ENCODE results near the gene STYXL2. TPM values are rescaled to one million over a fixed set of nuclear protein-coding genes. Genes with fewer than 3 reads are reported as not detected.

STYXL2 gene
- polyA plus RNA-seq, 1 donor (not counting 4 experiments of a cell fraction or from before 2014, with no cell fraction given): not detected

DNA sequence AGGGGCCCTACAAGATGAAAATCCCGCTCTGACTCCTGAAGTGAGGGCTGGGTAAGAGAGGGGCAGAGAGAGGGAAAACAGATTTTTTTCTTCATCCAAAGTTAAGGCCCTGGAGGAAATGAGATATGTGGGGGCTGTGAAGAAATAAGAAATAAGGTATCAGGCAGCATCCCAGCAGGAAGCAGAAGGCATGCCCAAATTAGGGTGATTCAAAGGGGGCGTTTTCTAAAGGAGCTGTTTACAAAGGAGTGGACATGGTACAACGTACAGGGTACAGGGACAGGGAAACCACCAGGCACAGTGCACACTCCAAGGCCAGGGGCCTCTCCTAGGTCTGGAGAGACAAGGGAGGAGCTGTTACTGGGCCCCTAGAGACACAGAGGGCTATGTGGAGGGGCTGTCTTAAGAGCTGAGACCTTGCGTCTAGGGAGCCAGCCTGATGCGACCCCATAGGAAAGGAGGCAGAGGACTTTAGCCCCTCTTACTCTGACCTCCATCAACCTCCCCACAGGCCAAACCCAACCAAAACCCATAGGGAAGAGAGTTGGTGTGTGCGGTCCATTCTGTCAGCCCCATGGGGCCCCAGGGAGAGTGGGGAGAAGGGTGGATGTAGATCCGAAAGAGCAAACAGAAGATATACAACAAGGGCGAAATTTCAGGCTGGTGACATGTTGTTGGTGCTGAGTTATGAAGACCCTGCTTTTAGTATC is 38.6 kb downstream of the STYXL2 start:
- peaks cover 8% of the 10 kb centered on the region for H3K4me1 ChIP-seq (ENCODE audit: control insufficient read depth, extremely low read depth, insufficient read depth, low read length)
- no peak overlapping the region for H3K9ac ChIP-seq (ENCODE audit: control insufficient read depth, extremely low read depth, insufficient read depth, low read length)
- FAIRE-seq: no peak
- no peak for DNase-seq (ENCODE audit: low read depth, low spot score)
- no peak overlapping the region for H3K4me3 ChIP-seq (ENCODE audit: control insufficient read depth in 2 of 3, extremely low read depth in 1 of 3, insufficient read depth in 2 of 3, low read depth in 1 of 3, low read length in 3 of 3)
- peaks cover 2% of the 10 kb centered on the region for H3K27me3 ChIP-seq (ENCODE audit: control insufficient read depth, extremely low read depth, insufficient read depth, low read length)
- dilution Hi-C loops (cut with MboI; ENCODE audit: extremely low pct_ligation_motif_present, low sequenced_read_pairs): no loop called here
- no peaks in the 10 kb centered on the region for H3K9me1 ChIP-seq (ENCODE audit: control insufficient read depth, extremely low read depth, insufficient read depth, low read length)
- H3K36me3 ChIP-seq (ENCODE audit: control insufficient read depth in 2 of 2, extremely low read depth in 1 of 2, insufficient read depth in 2 of 2, low read length in 2 of 2): no peaks in the 10 kb centered on the region
- H2AFZ ChIP-seq (ENCODE audit: control insufficient read depth, low read length): no peak overlapping the region
- H3K27ac ChIP-seq (ENCODE audit: control insufficient read depth, insufficient read depth, low read length): no peak overlapping the region
- H4K20me1 ChIP-seq (ENCODE audit: control insufficient read depth, extremely low read depth, insufficient read depth, low read length): no peaks in the 10 kb centered on the region
- TF ChIP-seq, protein P1, sequence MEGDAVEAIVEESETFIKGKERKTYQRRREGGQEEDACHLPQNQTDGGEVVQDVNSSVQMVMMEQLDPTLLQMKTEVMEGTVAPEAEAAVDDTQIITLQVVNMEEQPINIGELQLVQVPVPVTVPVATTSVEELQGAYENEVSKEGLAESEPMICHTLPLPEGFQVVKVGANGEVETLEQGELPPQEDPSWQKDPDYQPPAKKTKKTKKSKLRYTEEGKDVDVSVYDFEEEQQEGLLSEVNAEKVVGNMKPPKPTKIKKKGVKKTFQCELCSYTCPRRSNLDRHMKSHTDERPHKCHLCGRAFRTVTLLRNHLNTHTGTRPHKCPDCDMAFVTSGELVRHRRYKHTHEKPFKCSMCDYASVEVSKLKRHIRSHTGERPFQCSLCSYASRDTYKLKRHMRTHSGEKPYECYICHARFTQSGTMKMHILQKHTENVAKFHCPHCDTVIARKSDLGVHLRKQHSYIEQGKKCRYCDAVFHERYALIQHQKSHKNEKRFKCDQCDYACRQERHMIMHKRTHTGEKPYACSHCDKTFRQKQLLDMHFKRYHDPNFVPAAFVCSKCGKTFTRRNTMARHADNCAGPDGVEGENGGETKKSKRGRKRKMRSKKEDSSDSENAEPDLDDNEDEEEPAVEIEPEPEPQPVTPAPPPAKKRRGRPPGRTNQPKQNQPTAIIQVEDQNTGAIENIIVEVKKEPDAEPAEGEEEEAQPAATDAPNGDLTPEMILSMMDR (optimal IDR thresholded peaks at IDR 0.05 in 1 of 3, IDR thresholded peaks at IDR 0.05 in 1 of 3, conservative IDR thresholded peaks at IDR 0.05 in 1 of 3; ENCODE audit: extremely low read depth in 1 of 3, insufficient read depth in 2 of 3, low read length in 3 of 3): no peak
- no peak for TF ChIP-seq EZH2 (IDR thresholded peaks at IDR 0.05; ENCODE audit: low read length)
- no peaks in the 10 kb centered on the region for H3K79me2 ChIP-seq (ENCODE audit: control insufficient read depth, insufficient read depth, low read length)
- H3K4me2 ChIP-seq (ENCODE audit: control insufficient read depth, extremely low read depth, insufficient read depth, low read depth, low read length): no peak overlapping the region
- H3K9me3 ChIP-seq (ENCODE audit: control insufficient read depth, low read depth, low read length): no peaks in the 10 kb centered on the region

DNA sequence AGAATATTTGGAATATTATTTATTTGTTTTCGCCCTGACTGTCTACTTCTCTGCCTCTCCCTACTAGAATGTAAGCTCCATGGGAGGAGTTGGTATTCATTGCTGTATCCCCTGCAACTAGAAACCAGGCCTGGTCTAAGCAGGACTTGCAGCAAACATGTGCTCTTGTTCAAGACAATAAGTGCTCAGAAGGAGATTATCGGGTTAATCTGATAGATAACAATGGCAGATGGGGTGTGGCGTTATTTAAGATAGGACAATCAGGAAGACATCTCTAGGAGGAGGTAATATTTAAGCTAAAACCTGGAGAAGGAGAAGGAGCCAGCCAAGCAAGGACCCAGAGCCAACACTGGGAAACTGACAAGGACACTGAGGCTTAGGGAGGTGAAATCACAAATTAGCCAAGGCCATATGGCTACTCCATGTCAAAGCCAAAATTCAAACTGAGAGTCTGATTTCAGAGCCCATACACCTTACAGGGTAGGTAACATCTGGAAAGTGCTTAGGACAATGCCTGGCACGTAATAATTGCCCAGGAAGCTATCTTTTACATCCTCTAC is 41.5 kb downstream of the STYXL2 start:
- FAIRE-seq (no peak), DNase-seq (ENCODE audit: low read depth, low spot score) (no peak)
- Histone ChIP-seq H3K4me1 (ENCODE audit: control insufficient read depth, extremely low read depth, insufficient read depth, low read length) (peaks cover 8% of the 10 kb centered on the region), H3K27me3 (ENCODE audit: control insufficient read depth, extremely low read depth, insufficient read depth, low read length) (no peaks in the 10 kb centered on the region), H3K36me3 (ENCODE audit: control insufficient read depth in 2 of 2, extremely low read depth in 1 of 2, insufficient read depth in 2 of 2, low read length in 2 of 2) (no peaks in the 10 kb centered on the region), H3K4me2 (ENCODE audit: control insufficient read depth, extremely low read depth, insufficient read depth, low read depth, low read length) (no peak overlapping the region), H2AFZ (ENCODE audit: control insufficient read depth, low read length) (no peak overlapping the region), H3K9ac (ENCODE audit: control insufficient read depth, extremely low read depth, insufficient read depth, low read length) (no peak overlapping the region), H3K4me3 (ENCODE audit: control insufficient read depth in 2 of 3, extremely low read depth in 1 of 3, insufficient read depth in 2 of 3, low read depth in 1 of 3, low read length in 3 of 3) (no peak overlapping the region), H3K9me1 (ENCODE audit: control insufficient read depth, extremely low read depth, insufficient read depth, low read length) (no peaks in the 10 kb centered on the region), H3K79me2 (ENCODE audit: control insufficient read depth, insufficient read depth, low read length) (no peaks in the 10 kb centered on the region), H3K27ac (ENCODE audit: control insufficient read depth, insufficient read depth, low read length) (no peak overlapping the region), H4K20me1 (ENCODE audit: control insufficient read depth, extremely low read depth, insufficient read depth, low read length) (no peaks in the 10 kb centered on the region), H3K9me3 (ENCODE audit: control insufficient read depth, low read depth, low read length) (no peaks in the 10 kb centered on the region)
- dilution Hi-C loops (cut with MboI; ENCODE audit: extremely low pct_ligation_motif_present, low sequenced_read_pairs): no loop called here
- TF ChIP-seq EZH2 (IDR thresholded peaks at IDR 0.05; ENCODE audit: low read length): no peak
- TF ChIP-seq, protein P1 (optimal IDR thresholded peaks at IDR 0.05 in 1 of 3, IDR thresholded peaks at IDR 0.05 in 1 of 3, conservative IDR thresholded peaks at IDR 0.05 in 1 of 3; ENCODE audit: extremely low read depth in 1 of 3, insufficient read depth in 2 of 3, low read length in 3 of 3): no peak

Data from keratinocyte (primary cell).